HG02938 (cell line): Measurements from ENCODE around the gene CHST13.

Experiments used
- ATAC-seq: cut with Tn5 transposase; IDR thresholded peaks from one replicate; pipeline ENCODE4 v1.9.1; 2021; ENCODE audit warnings: mild to moderate bottlenecking, moderate library complexity; ENCODE audit not compliant: unreplicated experiment

CHST13 gene

GRCh38 chr3:126487151-126487771 is 36.7 kb upstream of the CHST13 start:
- no peak for ATAC-seq

- ATAC-seq = no peak
These were observed 35.8 kb upstream of the CHST13 start for GRCh38 chr3:126488185-126488584.

GRCh38 chr3:126488886-126489569 is 34.9 kb upstream of the CHST13 start:
- no peak for ATAC-seq

- ATAC-seq = no peak
These were observed 33.3 kb upstream of the CHST13 start for GRCh38 chr3:126490619-126491018.

- ATAC-seq = no peak
These were observed 32.5 kb upstream of the CHST13 start for GRCh38 chr3:126491221-126492013.

GRCh38 chr3:126493051-126493450 is 30.9 kb upstream of the CHST13 start:
- ATAC-seq = no peak

GRCh38 chr3:126493739-126494138 is 30.2 kb upstream of the CHST13 start:
- no peak for ATAC-seq

- ATAC-seq = no peak
These were observed 29.6 kb upstream of the CHST13 start for GRCh38 chr3:126494204-126494969.

GRCh38 chr3:126494970-126495230 is 29.1 kb upstream of the CHST13 start:
- no peak for ATAC-seq

- ATAC-seq = no peak
These were observed 28.2 kb upstream of the CHST13 start for GRCh38 chr3:126495786-126496185.

- ATAC-seq = no peak
These were observed 26.8 kb upstream of the CHST13 start for GRCh38 chr3:126496894-126497850.

- no peak for ATAC-seq
These were observed 26.0 kb upstream of the CHST13 start for GRCh38 chr3:126497956-126498355.

- ATAC-seq = no peak
These were observed 25.5 kb upstream of the CHST13 start for GRCh38 chr3:126498461-126498860.

GRCh38 chr3:126498929-126499328 is 25.0 kb upstream of the CHST13 start:
- ATAC-seq = no peak

GRCh38 chr3:126499401-126499800 is 24.6 kb upstream of the CHST13 start:
- no peak for ATAC-seq

GRCh38 chr3:126500016-126500415 is 23.9 kb upstream of the CHST13 start:
- no peak for ATAC-seq

GRCh38 chr3:126501054-126501453 is 22.9 kb upstream of the CHST13 start:
- no peak for ATAC-seq

GRCh38 chr3:126501736-126502135 is 22.2 kb upstream of the CHST13 start:
- no peak for ATAC-seq

GRCh38 chr3:126502656-126503055 is 21.3 kb upstream of the CHST13 start:
- ATAC-seq = no peak

GRCh38 chr3:126503701-126504100 is 20.3 kb upstream of the CHST13 start:
- ATAC-seq = no peak
